ENCODE results near the gene GPR152.

GPR152 gene

GRCh38 chr11:67440229-67441097 lies 12.1 kb downstream of the GPR152 start:
- no peak overlapping the region for H3K4me3 ChIP-seq (ENCODE audit: low read length)
- no peaks in the 10 kb centered on the region for H3K27me3 ChIP-seq (ENCODE audit: control insufficient read depth, insufficient read depth, low read length)
- no peaks in the 10 kb centered on the region for H3K4me1 ChIP-seq (ENCODE audit: control insufficient read depth, low read depth, low read length)
- peaks cover 11% of the 10 kb centered on the region for H3K36me3 ChIP-seq (ENCODE audit: control insufficient read depth, low read depth, low read length)
- no peak overlapping the region for H3K27ac ChIP-seq (ENCODE audit: low read length)
- H3K9ac ChIP-seq (ENCODE audit: low read length): no peak overlapping the region
- H3K9me3 ChIP-seq (ENCODE audit: control insufficient read depth, low read depth, low read length): no peaks in the 10 kb centered on the region

GRCh38 chr11:67439321-67440228 lies 13.0 kb downstream of the GPR152 start:
- Histone ChIP-seq H3K27me3 (ENCODE audit: control insufficient read depth, insufficient read depth, low read length) (no peaks in the 10 kb centered on the region), H3K27ac (ENCODE audit: low read length) (no peak overlapping the region), H3K9ac (ENCODE audit: low read length) (no peak overlapping the region), H3K4me1 (ENCODE audit: control insufficient read depth, low read depth, low read length) (no peaks in the 10 kb centered on the region), H3K4me3 (ENCODE audit: low read length) (no peak overlapping the region), H3K36me3 (ENCODE audit: control insufficient read depth, low read depth, low read length) (peaks cover 13% of the 10 kb centered on the region), H3K9me3 (ENCODE audit: control insufficient read depth, low read depth, low read length) (no peaks in the 10 kb centered on the region)

- no peaks in the 10 kb centered on the region for H3K4me1 ChIP-seq (ENCODE audit: control insufficient read depth, low read depth, low read length)
- H3K9ac ChIP-seq (ENCODE audit: low read length): no peak overlapping the region
- no peaks in the 10 kb centered on the region for H3K9me3 ChIP-seq (ENCODE audit: control insufficient read depth, low read depth, low read length)
- no peak overlapping the region for H3K4me3 ChIP-seq (ENCODE audit: low read length)
- no peak overlapping the region for H3K27ac ChIP-seq (ENCODE audit: low read length)
- peaks cover 23% of the 10 kb centered on the region for H3K36me3 ChIP-seq (ENCODE audit: control insufficient read depth, low read depth, low read length)
- no peaks in the 10 kb centered on the region for H3K27me3 ChIP-seq (ENCODE audit: control insufficient read depth, insufficient read depth, low read length)
These were observed 14.2 kb downstream of the GPR152 start for GRCh38 chr11:67438158-67438902.

- H3K9ac ChIP-seq (ENCODE audit: low read length): no peak overlapping the region
- peaks cover 28% of the 10 kb centered on the region for H3K36me3 ChIP-seq (ENCODE audit: control insufficient read depth, low read depth, low read length)
- no peak overlapping the region for H3K4me3 ChIP-seq (ENCODE audit: low read length)
- H3K27me3 ChIP-seq (ENCODE audit: control insufficient read depth, insufficient read depth, low read length): no peaks in the 10 kb centered on the region
- H3K9me3 ChIP-seq (ENCODE audit: control insufficient read depth, low read depth, low read length): no peaks in the 10 kb centered on the region
- no peaks in the 10 kb centered on the region for H3K4me1 ChIP-seq (ENCODE audit: control insufficient read depth, low read depth, low read length)
- H3K27ac ChIP-seq (ENCODE audit: low read length): no peak overlapping the region
These were observed 14.7 kb downstream of the GPR152 start for GRCh38 chr11:67437809-67438157.

GRCh38 chr11:67437082-67437808 lies 15.3 kb downstream of the GPR152 start, which contains the start of gene PTPRCAP:
PTPRCAP (minus strand) TSS chr11:67437682; CDS start chr11:67437619, 63 bp downstream.
- Histone ChIP-seq H3K9me3 (ENCODE audit: control insufficient read depth, low read depth, low read length) (no peaks in the 10 kb centered on the region), H3K9ac (ENCODE audit: low read length) (no peak within 1 kb of the TSS), H3K4me1 (ENCODE audit: control insufficient read depth, low read depth, low read length) (no peaks in the 10 kb centered on the region), H3K27me3 (ENCODE audit: control insufficient read depth, insufficient read depth, low read length) (no peaks in the 10 kb centered on the region), H3K36me3 (ENCODE audit: control insufficient read depth, low read depth, low read length) (peaks cover 30% of the 10 kb centered on the region), H3K4me3 (ENCODE audit: low read length) (no peak within 1 kb of the TSS), H3K27ac (ENCODE audit: low read length) (peak within 1 kb of the TSS; percentile 30)

- Histone ChIP-seq H3K4me1 (ENCODE audit: control insufficient read depth, low read depth, low read length) (no peaks in the 10 kb centered on the region), H3K4me3 (ENCODE audit: low read length) (no peak overlapping the region), H3K9ac (ENCODE audit: low read length) (no peak overlapping the region), H3K27me3 (ENCODE audit: control insufficient read depth, insufficient read depth, low read length) (no peaks in the 10 kb centered on the region), H3K36me3 (ENCODE audit: control insufficient read depth, low read depth, low read length) (peaks cover 30% of the 10 kb centered on the region), H3K9me3 (ENCODE audit: control insufficient read depth, low read depth, low read length) (no peaks in the 10 kb centered on the region), H3K27ac (ENCODE audit: low read length) (peak overlapping the region; percentile 30)
These were observed 16.0 kb downstream of the GPR152 start for GRCh38 chr11:67436459-67437081.

GRCh38 chr11:67435727-67436458 lies 16.6 kb downstream of the GPR152 start:
- Histone ChIP-seq H3K4me3 (ENCODE audit: low read length) (no peak overlapping the region), H3K27ac (ENCODE audit: low read length) (no peak overlapping the region), H3K36me3 (ENCODE audit: control insufficient read depth, low read depth, low read length) (peaks cover 30% of the 10 kb centered on the region)

GRCh38 chr11:67435031-67435726 lies 17.4 kb downstream of the GPR152 start:
- H3K9me3 ChIP-seq (ENCODE audit: control insufficient read depth, low read depth, low read length): no peaks in the 10 kb centered on the region
- H3K27me3 ChIP-seq (ENCODE audit: control insufficient read depth, insufficient read depth, low read length): no peaks in the 10 kb centered on the region
- peaks cover 24% of the 10 kb centered on the region for H3K36me3 ChIP-seq (ENCODE audit: control insufficient read depth, low read depth, low read length)
- H3K9ac ChIP-seq (ENCODE audit: low read length): no peak overlapping the region
- no peaks in the 10 kb centered on the region for H3K4me1 ChIP-seq (ENCODE audit: control insufficient read depth, low read depth, low read length)
- no peak overlapping the region for H3K27ac ChIP-seq (ENCODE audit: low read length)
- no peak overlapping the region for H3K4me3 ChIP-seq (ENCODE audit: low read length)

More at GRCh38 chr11:67435727-67436458, 16.6 kb downstream of the GPR152 start:
- Histone ChIP-seq H3K4me1 (ENCODE audit: control insufficient read depth, low read depth, low read length) (no peaks in the 10 kb centered on the region), H3K9me3 (ENCODE audit: control insufficient read depth, low read depth, low read length) (no peaks in the 10 kb centered on the region), H3K9ac (ENCODE audit: low read length) (no peak overlapping the region), H3K27me3 (ENCODE audit: control insufficient read depth, insufficient read depth, low read length) (no peaks in the 10 kb centered on the region)

GRCh38 chr11:67434395-67434881 lies 18.1 kb downstream of the GPR152 start:
- Histone ChIP-seq H3K36me3 (ENCODE audit: control insufficient read depth, low read depth, low read length) (peaks cover 24% of the 10 kb centered on the region), H3K27ac (ENCODE audit: low read length) (no peak overlapping the region), H3K4me1 (ENCODE audit: control insufficient read depth, low read depth, low read length) (no peaks in the 10 kb centered on the region), H3K9me3 (ENCODE audit: control insufficient read depth, low read depth, low read length) (no peaks in the 10 kb centered on the region), H3K27me3 (ENCODE audit: control insufficient read depth, insufficient read depth, low read length) (no peaks in the 10 kb centered on the region), H3K4me3 (ENCODE audit: low read length) (no peak overlapping the region), H3K9ac (ENCODE audit: low read length) (no peak overlapping the region)
